Left ventricle myocardium superior (tissue), 1 donor: ENCODE results near the gene PAGR1. TPM values are rescaled to one million over a fixed set of nuclear protein-coding genes. Genes with fewer than 3 reads are reported as not detected.
"Not testable (repeated sequence)": the region's sequence is repeated elsewhere in the genome, so short reads cannot be mapped to it uniquely, and the experiment has no call there.

ENCODE experiments used
- ATAC-seq: fragments of 200-7000 bp; cut with Tn5 transposase; one replicate; pipeline ENCODE4 v1.9.1; 2020; ENCODE audit warnings: mild to moderate bottlenecking, moderate library complexity
- DNase-seq: peaks from one replicate; pipeline ENCODE4 v3.0.0-alpha.2; 2020
- intact Hi-C: fragments of 100-400 bp; cut with micrococcal nuclease; formaldehyde crosslinking; loops from one replicate; pipeline ENCODE4 v1.11.0; 2022
- total RNA-seq: library from RNA; stranded (reverse); fragmentation: NEBNext Ultra II Directional; extraction: Animal tissue kit (Norgen Biotek cat#: 25700); gene quantifications from one replicate; pipeline ENCODE4 v1.2.1, GENCODE V29; 2021
- donor health status: DM: no; HTN: yes; CAD: no; lungs with severe emphysema.

Gene PAGR1
- total RNA-seq, 1 donor from 2014 or later, result 16.2 TPM

DNA sequence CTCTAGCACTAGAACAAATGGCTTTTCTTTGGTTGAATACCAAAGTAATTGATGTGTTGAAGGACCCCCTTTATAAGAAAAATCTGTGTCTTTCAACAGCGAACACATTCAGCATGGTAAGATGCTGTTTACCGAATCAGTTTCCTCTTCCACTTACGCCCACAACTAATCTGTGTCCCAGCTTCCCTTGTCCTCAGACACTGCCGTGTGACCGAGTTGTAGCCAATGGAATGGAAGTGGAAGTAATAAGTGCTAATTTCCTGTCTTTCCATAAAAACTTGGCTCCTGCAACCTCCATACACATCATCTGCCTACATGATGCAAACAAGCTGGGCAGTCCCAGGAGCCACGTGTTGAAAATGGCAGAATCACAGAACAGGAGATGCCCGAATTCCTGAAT, 36.7 kb downstream of the PAGR1 start:
- ATAC-seq, result peak; percentile 59
- DNase-seq, result no peak

DNA sequence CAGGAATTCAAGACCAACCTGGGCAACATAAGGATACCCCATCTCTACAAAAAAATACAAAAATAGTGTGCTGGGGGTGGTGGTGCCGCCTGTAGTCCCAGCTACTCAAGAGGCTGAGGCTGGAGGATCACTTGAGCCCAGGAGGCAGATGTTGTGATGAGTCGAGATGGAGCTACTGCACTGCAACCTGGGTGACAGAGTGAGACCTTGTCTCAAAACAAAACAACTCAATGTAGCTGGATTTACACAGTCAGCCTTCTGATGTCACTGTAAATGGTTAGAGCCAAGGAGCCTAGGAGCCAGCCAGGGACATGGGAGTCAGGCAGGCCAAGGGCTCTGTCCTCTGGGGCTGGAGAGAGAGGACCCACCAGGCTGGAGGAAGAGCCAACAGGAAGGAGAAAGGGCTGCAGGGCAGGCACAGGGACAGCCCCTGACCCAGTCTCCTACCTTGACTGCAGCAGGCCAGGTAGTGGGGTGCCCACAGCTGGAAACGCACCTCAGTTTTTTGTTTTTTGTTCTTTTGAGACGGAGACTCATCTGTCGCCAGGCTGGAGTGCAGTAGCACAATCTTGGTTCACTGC, 38.7 kb downstream of the PAGR1 start:
- DNase-seq (no peak), ATAC-seq (no peak)

More for the DNA sequence above, 36.7 kb downstream of the PAGR1 start:
- intact Hi-C loops, result no loop called here

DNA sequence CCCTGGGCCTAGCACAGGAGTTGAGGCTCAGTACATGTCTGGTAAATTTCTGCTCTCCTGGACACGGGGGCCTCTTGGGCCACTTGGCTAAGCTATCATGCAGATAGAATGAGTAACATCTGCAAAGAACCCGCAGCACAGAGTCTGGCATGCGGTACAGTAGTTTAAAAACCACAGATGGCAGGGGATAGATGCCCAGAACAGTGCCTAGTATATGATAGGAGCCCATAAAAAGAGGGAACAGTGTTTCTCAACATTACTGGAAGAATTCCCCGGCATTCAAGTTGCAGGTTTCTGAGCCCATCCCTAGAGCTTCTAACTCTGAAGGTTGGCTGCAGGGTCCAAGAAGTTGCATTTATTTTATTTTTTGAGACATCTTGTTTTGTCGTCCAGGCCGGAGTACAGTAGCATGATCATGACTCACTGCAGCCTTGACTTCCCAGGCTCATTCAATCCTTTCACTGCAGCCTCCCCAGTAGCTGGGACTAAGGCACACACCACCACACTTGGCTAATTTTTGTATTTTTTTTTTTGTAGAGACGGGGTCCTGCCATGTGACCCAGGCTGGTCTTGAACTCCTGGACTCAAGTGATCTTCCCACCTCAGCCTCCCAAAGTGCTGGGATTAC, 41.3 kb downstream of the PAGR1 start:
- no peak for ATAC-seq
- DNase-seq, result no peak
- intact Hi-C loops, result no loop called here

More for the DNA sequence above, 38.7 kb downstream of the PAGR1 start:
- intact Hi-C loops, result no loop called here

DNA sequence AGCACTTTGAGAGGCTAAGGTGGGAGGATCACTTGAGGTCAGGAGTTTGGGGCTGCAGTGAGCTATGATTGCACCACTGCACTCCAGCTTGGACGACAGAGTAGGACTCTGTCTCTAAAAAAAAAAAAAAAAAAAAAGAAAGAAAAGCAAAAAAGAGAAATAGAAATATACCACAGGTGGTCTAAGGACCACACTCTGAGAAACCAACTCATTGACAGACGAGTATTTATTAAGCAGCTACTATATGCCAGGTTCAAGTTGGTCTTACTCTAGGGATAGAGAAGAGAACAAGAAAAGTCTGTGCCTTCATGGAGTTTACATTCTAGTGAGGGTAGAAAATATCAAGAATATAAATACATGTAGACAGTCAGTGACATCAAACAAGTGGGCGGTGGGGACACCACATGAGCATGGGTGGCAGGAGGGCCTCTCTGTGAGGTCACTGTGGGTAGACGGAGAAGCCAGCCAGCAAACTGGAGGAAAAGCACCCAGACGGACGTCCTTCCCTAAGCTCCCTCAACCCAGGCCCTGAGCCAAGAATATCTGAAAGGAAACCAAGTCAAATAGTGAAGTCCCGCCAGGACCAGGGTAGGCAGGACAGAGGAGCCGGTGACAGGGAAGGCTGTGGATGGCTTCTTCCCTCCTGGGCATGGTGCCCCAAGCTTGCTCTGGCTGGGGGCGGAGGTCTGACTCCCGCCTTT, 42.3 kb downstream of the PAGR1 start:
- ATAC-seq, result no peak
- DNase-seq, result no peak
- intact Hi-C loops, result no loop called here

DNA sequence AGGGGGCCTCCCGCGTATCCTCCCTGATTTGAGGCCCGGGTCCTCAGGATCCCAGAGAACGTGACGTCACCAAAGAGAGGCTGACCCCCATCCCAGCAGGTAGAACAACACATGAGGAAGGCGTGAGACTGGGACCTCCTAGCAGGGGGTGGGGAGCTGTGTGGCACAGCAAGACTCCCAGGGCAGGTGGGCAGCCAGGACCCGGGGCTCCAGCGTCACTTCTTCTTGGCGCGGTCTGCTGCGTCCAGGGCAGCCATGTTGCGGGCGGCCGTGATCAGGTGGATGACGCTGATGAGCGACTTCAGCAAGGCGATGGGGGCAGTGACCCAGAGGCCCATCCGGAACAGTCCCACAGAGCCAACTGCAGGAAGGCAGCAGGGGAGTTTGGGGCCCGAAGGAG, 43.0 kb downstream of the PAGR1 start:
- DNase-seq (no peak), ATAC-seq (no peak)
- intact Hi-C loops, result no loop called here

DNA sequence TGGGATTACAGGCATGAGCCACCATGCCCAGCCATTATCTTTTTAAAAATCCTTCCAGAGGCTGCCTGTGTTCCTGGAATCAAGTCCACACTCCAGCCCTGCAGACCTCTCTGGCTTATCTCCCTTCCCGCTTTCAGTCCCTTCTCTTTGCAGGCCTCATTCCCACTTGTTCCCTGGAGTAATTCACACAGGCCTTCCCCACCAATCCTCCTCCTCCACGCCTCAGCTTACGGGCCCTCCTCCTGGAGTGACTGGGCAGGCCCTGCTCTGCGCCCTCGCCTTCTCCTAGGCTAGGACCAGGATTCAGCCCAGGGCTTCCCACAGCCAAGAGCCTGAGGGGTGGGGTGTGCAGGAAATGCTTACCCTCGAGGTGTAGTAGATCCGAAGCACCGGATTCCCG, 44.3 kb downstream of the PAGR1 start:
- ATAC-seq (peak; percentile 10), DNase-seq (peak; percentile 52)
- intact Hi-C loops, result no loop called here

DNA sequence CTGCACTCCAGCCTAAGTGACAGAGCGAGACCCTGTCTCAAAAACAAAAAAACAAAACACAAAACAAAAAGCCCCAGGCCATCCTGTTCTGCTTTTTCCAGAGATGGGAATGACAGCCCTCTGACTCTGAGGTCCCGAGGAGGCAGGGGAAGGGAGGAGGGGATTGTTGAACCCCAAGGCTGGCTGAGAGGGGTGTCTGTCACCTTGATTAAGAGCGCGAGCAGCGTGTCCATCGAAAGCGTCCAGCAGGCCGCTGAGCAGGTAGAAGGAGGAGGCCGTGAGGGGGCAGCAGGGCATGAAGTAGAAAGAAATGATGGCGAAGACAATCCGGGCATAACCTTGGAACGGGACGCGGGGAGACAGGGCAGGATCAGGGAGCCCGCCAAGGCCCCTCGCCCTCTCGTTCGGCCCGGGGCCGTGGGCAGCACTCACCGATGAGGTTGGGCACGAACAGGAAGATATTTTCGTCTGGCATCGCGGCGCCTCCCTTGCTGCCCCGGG, 46.5 kb downstream of the PAGR1 start:
- intact Hi-C loops, result no loop called here
- peak; percentile 7 for ATAC-seq

DNA sequence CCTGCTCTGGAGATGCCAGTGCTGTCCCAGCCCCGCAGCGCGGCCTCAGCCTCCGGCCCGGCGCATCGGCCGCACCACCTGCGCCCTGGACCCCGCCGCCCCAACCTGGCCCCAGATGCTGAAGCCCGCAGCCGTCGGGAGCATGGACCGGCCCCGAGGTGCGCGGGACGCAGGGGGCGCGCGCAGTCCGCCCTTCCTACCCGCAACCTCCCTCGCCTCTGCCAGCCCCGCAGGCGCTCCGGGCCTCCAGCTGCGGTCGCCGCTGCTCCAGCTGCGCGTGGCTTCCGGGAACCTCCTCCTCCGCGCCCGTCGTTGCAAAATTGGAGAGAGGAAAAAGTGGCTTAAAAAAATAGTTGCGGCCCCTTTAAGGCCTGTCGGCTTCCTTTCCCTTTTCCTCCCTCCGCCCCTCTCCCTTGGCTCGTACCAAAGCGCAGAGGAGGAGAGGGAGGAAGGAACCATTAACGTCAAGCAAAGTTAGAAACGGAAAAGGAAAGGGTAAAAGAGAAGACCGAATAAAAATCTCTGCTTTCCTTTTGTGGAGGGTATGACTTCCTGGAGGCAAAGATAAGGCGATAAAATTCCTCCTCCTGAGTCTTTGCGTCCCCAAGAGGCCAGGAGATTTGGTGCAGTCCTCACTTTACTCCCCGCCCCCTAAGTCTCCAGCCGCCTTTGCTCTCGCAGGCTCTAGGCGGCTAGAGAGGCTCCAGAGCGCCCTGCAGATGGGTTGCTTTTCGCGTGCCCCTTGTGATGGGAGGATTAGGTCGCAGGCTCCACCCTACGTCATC, 47.1 kb downstream of the PAGR1 start, which contains the start of gene CDIPT:
Gene CDIPT (minus strand): TSS at position 343 of the 785 bp plus-strand sequence. CDS start 369 bp downstream, outside the sequence.
- peak; percentile 97 for ATAC-seq
- DNase-seq, result peak; percentile 94
- intact Hi-C loops, result no loop called here

More for the DNA sequence above, 46.5 kb downstream of the PAGR1 start:
- DNase-seq, result peak; percentile 36

DNA sequence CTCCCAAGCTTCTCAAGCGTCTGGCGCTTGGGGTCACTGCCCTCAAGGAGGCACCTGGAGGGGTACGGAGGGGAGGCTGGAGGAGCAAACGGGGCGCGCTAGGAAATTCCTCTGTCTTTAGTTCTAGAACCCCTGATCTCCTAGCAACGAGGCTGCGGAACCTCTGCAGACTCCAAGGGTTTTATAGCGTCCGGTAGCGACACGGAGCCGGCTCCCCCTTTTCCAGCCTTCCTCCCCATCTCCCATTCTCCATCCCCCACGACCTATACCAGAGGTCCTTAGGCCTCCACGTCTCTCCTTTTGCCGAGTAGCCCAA, 47.7 kb downstream of the PAGR1 start:
- ATAC-seq (no peak), DNase-seq (no peak)
- intact Hi-C loops, result no loop called here

DNA sequence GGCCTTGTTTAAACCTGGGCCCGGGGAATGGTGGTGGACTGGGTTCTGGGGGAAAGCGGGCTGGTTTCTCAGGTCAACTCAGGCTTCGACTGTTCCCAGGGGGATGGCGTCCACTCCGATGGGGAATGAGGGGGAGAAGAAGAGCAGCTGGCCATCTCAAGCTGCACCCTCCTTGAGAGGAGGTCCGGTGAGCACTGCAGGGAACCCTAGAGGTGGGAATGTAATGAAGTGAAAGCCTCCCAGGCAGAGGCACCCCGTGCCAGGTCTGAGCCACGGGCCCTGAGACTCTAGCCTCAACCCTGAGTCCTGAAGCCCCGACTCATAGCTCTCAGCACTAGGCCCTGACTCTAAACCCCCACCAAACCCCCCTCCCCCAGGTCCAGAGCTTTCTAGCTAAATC, 48.3 kb downstream of the PAGR1 start:
- no peak for ATAC-seq
- DNase-seq, result no peak
- intact Hi-C loops, result no loop called here

DNA sequence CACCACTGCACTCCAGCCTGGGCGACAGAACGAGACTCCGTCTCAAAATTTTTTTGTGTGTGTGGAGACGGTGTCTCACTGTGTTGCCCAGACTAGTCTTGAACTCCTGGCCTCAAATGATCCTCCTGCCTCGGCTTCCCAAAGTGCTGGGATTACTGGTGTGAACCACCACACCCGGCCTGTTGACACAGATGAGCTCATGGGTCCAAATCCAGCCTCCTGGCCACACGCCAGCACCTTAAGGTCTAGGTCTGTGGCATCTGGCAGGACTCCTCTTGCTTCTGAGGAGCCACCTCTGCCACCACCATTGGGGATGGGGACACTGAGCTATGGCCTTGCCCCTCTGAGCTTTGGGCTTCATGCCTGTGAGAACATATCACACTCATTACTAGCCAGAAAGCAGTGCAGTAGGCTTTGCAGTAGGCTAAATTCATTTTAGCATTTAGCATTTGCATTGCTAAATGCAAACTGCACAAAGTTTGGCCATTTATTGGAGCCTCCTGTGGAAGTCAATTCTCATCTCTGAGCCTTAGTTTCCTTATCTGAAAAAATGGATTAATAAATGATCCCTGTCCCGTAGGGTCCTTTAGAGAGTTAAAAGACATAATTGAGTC, 52.6 kb downstream of the PAGR1 start:
- intact Hi-C loops, result no loop called here
- no peak for DNase-seq
- no peak for ATAC-seq

DNA sequence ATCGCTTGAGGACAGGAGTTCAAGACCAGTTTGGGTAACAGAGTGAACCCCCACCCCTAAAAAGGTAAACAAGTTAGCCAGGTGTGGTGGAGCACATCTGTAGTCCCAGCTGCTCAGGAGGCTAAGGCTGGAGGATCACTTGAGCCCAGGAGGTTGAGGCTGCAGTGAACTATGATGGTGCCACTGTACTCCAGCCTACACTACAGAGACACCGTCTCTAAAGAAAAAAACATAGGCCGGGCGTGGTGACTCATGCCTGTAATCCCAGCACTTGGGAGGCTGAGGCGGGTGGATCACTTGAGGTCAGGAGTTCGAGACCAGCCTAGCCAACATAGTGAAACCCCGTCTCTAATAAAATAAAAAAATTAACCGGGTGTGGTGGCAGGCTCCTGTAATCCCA, 53.1 kb downstream of the PAGR1 start:
- ATAC-seq, intact Hi-C loops, DNase-seq: not testable (repeated sequence)

Other genes starting within 250 kb of the PAGR1 start
- 0.87 TPM for gene SPN, start 152.9 kb upstream of the PAGR1 start, total RNA-seq
- 26.0 TPM for gene QPRT, start 137.0 kb upstream of the PAGR1 start, total RNA-seq
- 0.74 TPM for gene C16orf54, start 70.2 kb upstream of the PAGR1 start, total RNA-seq
- gene ZG16, start 37.9 kb upstream of the PAGR1 start, total RNA-seq, result not detected
- 55.2 TPM for gene KIF22, start 25.4 kb upstream of the PAGR1 start, total RNA-seq
- gene MAZ, start 9.6 kb upstream of the PAGR1 start, total RNA-seq, result 101 TPM
- 3.1 TPM for gene PRRT2, start 4.0 kb upstream of the PAGR1 start, total RNA-seq
- 47.0 TPM for gene MVP, start 4.3 kb downstream of the PAGR1 start, total RNA-seq
- 65.8 TPM for gene CDIPT, start 47.1 kb downstream of the PAGR1 start, total RNA-seq
- gene SEZ6L2, start 83.4 kb downstream of the PAGR1 start, total RNA-seq, result 0.22 TPM
- gene ASPHD1, start 84.3 kb downstream of the PAGR1 start, total RNA-seq, result 0.37 TPM
- 5.5 TPM for gene KCTD13, start 110.1 kb downstream of the PAGR1 start, total RNA-seq
- 66.2 TPM for gene TMEM219, start 145.9 kb downstream of the PAGR1 start, total RNA-seq
- gene TAOK2, start 157.7 kb downstream of the PAGR1 start, total RNA-seq, result 34.9 TPM
- 19.4 TPM for gene HIRIP3, start 179.5 kb downstream of the PAGR1 start, total RNA-seq
- gene INO80E, start 180.1 kb downstream of the PAGR1 start, total RNA-seq, result 31.3 TPM
- 0.82 TPM for gene DOC2A, start 194.9 kb downstream of the PAGR1 start, total RNA-seq
- not detected for gene C16orf92, start 207.0 kb downstream of the PAGR1 start, total RNA-seq
- not detected for gene TLCD3B, start 215.1 kb downstream of the PAGR1 start, total RNA-seq
- gene ALDOA, start 249.6 kb downstream of the PAGR1 start, total RNA-seq, result 4,258 TPM